Caco-2 (cell line): ENCODE results near the gene CDKAL1. TPM values are rescaled to one million over a fixed set of nuclear protein-coding genes. Genes with fewer than 3 reads are reported as not detected.

Experiments
- BruUV-seq: library from RNA; stranded (reverse); fragments of 400-500 nt; replicated peaks from 2 replicates; lab custom pipeline; 2021; lab: Mats Ljungman, UMichigan
- CTCF ChIA-PET: fragments of 300-600 bp; sonication (Branson Sonifier 250); formaldehyde crosslinking; loops from one replicate; lab custom pipeline; 2022; ENCODE audit warnings: antibody characterized with exemption; lab: Charles Lee
- POLR2A ChIA-PET: fragments of 300-600 bp; sonication (Branson Sonifier 250); formaldehyde crosslinking; loops from one replicate; lab custom pipeline; 2022; ENCODE audit warnings: antibody characterized with exemption; lab: Charles Lee
- DNase-seq, 2 experiments: peaks; one replicate each; pipeline versions ENCODE4 v3.0.0 to v3.0.0-alpha.2; 2020 to 2022
- H3K27me3 ChIP-seq: replicated peaks from 2 replicates; pipeline ENCODE4 v1.6.0; 2011; ENCODE audit warnings: low read length; ENCODE audit not compliant: control insufficient read depth, insufficient read depth
- H3K36me3 ChIP-seq: 2 replicates; pipeline ENCODE4 v1.5.1; 2011; ENCODE audit warnings: low read length; ENCODE audit not compliant: control insufficient read depth, insufficient read depth
- H3K4me1 ChIP-seq: fragments of 250-450 bp; sonication (Bioruptor Pico); 2 replicates; pipeline ENCODE4 v1.5.1; 2020; ENCODE audit warnings: mild to moderate bottlenecking
- H3K4me3 ChIP-seq: 2 replicates; pipeline ENCODE4 v1.5.1; 2011; ENCODE audit warnings: low read depth, mild to moderate bottlenecking, control low read depth, low read length
- H3K9me3 ChIP-seq: fragments of 250-450 bp; sonication (Bioruptor Pico); 2 replicates; pipeline ENCODE4 v1.5.1; 2020; ENCODE audit warnings: mild to moderate bottlenecking, moderate library complexity
- H3K27ac Mint-ChIP-seq: one replicate; pipeline ENCODE4 v1.8.0; 2022; ENCODE audit warnings: mixed read lengths; ENCODE audit not compliant: unreplicated experiment
- H3K27me3 Mint-ChIP-seq: one replicate; pipeline ENCODE4 v1.8.0; 2022; ENCODE audit warnings: mixed read lengths; ENCODE audit not compliant: insufficient read depth, unreplicated experiment
- H3K36me3 Mint-ChIP-seq: one replicate; pipeline ENCODE4 v1.8.0; 2022; ENCODE audit warnings: mild to moderate bottlenecking, mixed read lengths; ENCODE audit not compliant: insufficient read depth, unreplicated experiment
- H3K4me1 Mint-ChIP-seq: one replicate; pipeline ENCODE4 v1.8.0; 2022; ENCODE audit warnings: low read depth, mixed read lengths; ENCODE audit not compliant: unreplicated experiment
- H3K4me3 Mint-ChIP-seq: one replicate; pipeline ENCODE4 v1.8.0; 2022; ENCODE audit warnings: mild to moderate bottlenecking, moderate library complexity, mixed read lengths; ENCODE audit not compliant: unreplicated experiment
- H3K9me3 Mint-ChIP-seq: one replicate; pipeline ENCODE4 v1.8.0; 2022; ENCODE audit warnings: mixed read lengths; ENCODE audit not compliant: unreplicated experiment
- CTCF ChIP-seq, 2 experiments: fragments of 200-600 bp in 1 of 2; IDR thresholded peaks; 1 replicate in 1 of 2; 2 replicates in 1 of 2; pipeline versions ENCODE4 v1.5.1 to v1.8.0; 2011 to 2022; ENCODE audit warnings: antibody characterized with exemption in 1 of 2, control low read depth in 1 of 2, inconsistent platforms in 1 of 2, low read depth in 1 of 2, low read length in 1 of 2, mild to moderate bottlenecking in 1 of 2, moderate library complexity in 1 of 2; ENCODE audit not compliant: insufficient read depth in 1 of 2, severe bottlenecking in 1 of 2, unreplicated experiment in 1 of 2
- intact Hi-C: fragments of 100-400 bp; cut with micrococcal nuclease; formaldehyde crosslinking; loops from one replicate; pipeline ENCODE4 v1.10.0; 2022; ENCODE audit not compliant: unreplicated experiment
- total RNA-seq: library from RNA; stranded (reverse); gene quantifications from 2 replicates; pipeline ENCODE4 v1.2.3, GENCODE V29; 2022

Gene CDKAL1
- total RNA-seq, 1 experiment from 2014 or later: 18.7 TPM

- no peak overlapping the region for H3K4me3 ChIP-seq
- H3K9me3 Mint-ChIP-seq: no peaks in the 10 kb centered on the region
- BruUV-seq: no TSS peak
- no peaks in the 10 kb centered on the region for H3K27me3 Mint-ChIP-seq
- no peak overlapping the region for H3K27ac Mint-ChIP-seq
- ChIA-PET CTCF (no interaction called here), POLR2A (no interaction called here)
- no peaks in the 10 kb centered on the region for H3K36me3 Mint-ChIP-seq
- intact Hi-C loops: no loop called here
- H3K9me3 ChIP-seq: no peaks in the 10 kb centered on the region
- no peak for DNase-seq
- no peaks in the 10 kb centered on the region for H3K27me3 ChIP-seq
- H3K4me1 Mint-ChIP-seq: no peaks in the 10 kb centered on the region
- no peaks in the 10 kb centered on the region for H3K4me1 ChIP-seq
- TF ChIP-seq CTCF (IDR thresholded peaks at IDR 0.05; ENCODE audit: insufficient read depth in 1 of 2, low read depth in 1 of 2, low read length in 1 of 2, severe bottlenecking in 1 of 2, unreplicated experiment in 1 of 2): no peak
- H3K4me3 Mint-ChIP-seq: no peak overlapping the region
- no peaks in the 10 kb centered on the region for H3K36me3 ChIP-seq
These were observed 358.1 kb downstream of the CDKAL1 start for GRCh38 chr6:20892365-20892764.

- Mint-ChIP-seq H3K4me3 (no peak overlapping the region), H3K27me3 (no peaks in the 10 kb centered on the region), H3K4me1 (no peaks in the 10 kb centered on the region), H3K36me3 (no peaks in the 10 kb centered on the region), H3K27ac (no peak overlapping the region), H3K9me3 (no peaks in the 10 kb centered on the region)
- no peaks in the 10 kb centered on the region for H3K9me3 ChIP-seq
- ChIA-PET CTCF (no interaction called here), POLR2A (no interaction called here)
- BruUV-seq: no TSS peak
- DNase-seq: no peak
- no peaks in the 10 kb centered on the region for H3K4me1 ChIP-seq
- H3K4me3 ChIP-seq: no peak overlapping the region
- H3K27me3 ChIP-seq: no peaks in the 10 kb centered on the region
- intact Hi-C loops: no loop called here
- no peak for TF ChIP-seq CTCF (IDR thresholded peaks at IDR 0.05; ENCODE audit: insufficient read depth in 1 of 2, low read depth in 1 of 2, low read length in 1 of 2, severe bottlenecking in 1 of 2, unreplicated experiment in 1 of 2)
- H3K36me3 ChIP-seq: no peaks in the 10 kb centered on the region
These were observed 359.2 kb downstream of the CDKAL1 start for GRCh38 chr6:20893412-20893811.

- intact Hi-C loops: no loop called here
- H3K4me1 ChIP-seq: no peaks in the 10 kb centered on the region
- BruUV-seq: no TSS peak
- DNase-seq: no peak
- no peak overlapping the region for H3K27ac Mint-ChIP-seq
- no peaks in the 10 kb centered on the region for H3K36me3 ChIP-seq
- TF ChIP-seq CTCF (IDR thresholded peaks at IDR 0.05; ENCODE audit: insufficient read depth in 1 of 2, low read depth in 1 of 2, low read length in 1 of 2, severe bottlenecking in 1 of 2, unreplicated experiment in 1 of 2): no peak
- POLR2A ChIA-PET: no interaction called here
- no peak overlapping the region for H3K4me3 Mint-ChIP-seq
- H3K4me1 Mint-ChIP-seq: no peaks in the 10 kb centered on the region
- no peaks in the 10 kb centered on the region for H3K27me3 ChIP-seq
- CTCF ChIA-PET: no interaction called here
- no peaks in the 10 kb centered on the region for H3K36me3 Mint-ChIP-seq
- H3K27me3 Mint-ChIP-seq: no peaks in the 10 kb centered on the region
- no peaks in the 10 kb centered on the region for H3K9me3 Mint-ChIP-seq
- H3K4me3 ChIP-seq: no peak overlapping the region
- no peaks in the 10 kb centered on the region for H3K9me3 ChIP-seq
These were observed 366.3 kb downstream of the CDKAL1 start for GRCh38 chr6:20900389-20901160.
